ENCODE results near the gene ARNT2. TPM values are rescaled to one million over a fixed set of nuclear protein-coding genes. Genes with fewer than 3 reads are reported as not detected.

Gene ARNT2
- polyA plus RNA-seq, 1 of the 3 experiments (the other 2 are of a cell fraction): 17.0 TPM

GRCh38 chr15:80618685-80619400 is 214.7 kb downstream of the ARNT2 start (continued):
- TF ChIP-seq USF2 (IDR thresholded peaks at IDR 0.05; ENCODE audit: borderline replicate concordance, low read depth, low read length) (no peak), TEAD4 (IDR thresholded peaks at IDR 0.05; ENCODE audit: borderline replicate concordance, insufficient read depth) (no peak), CHD2 (IDR thresholded peaks at IDR 0.05; ENCODE audit: low read length, partially characterized antibody) (no peak), RXRA (IDR thresholded peaks at IDR 0.05; ENCODE audit: borderline replicate concordance, low read depth) (no peak), FOXM1 (IDR thresholded peaks at IDR 0.05; ENCODE audit: low read depth) (no peak), RFX5 (IDR thresholded peaks at IDR 0.05; ENCODE audit: low read length) (no peak), SIN3A (IDR thresholded peaks at IDR 0.05; ENCODE audit: borderline replicate concordance, low read depth, low read length) (no peak)

GRCh38 chr15:80619680-80620079 is 215.5 kb downstream of the ARNT2 start:
- Histone ChIP-seq H3K79me2 (ENCODE audit: insufficient read depth) (no peaks in the 10 kb centered on the region), H4K20me1 (ENCODE audit: insufficient read depth) (no peaks in the 10 kb centered on the region), H3K36me3 (replicated peaks in 1 of 2; ENCODE audit: control insufficient read depth in 1 of 2, insufficient read depth in 2 of 2, low read length in 1 of 2) (no peaks in the 10 kb centered on the region), H3F3A (replicated peaks; ENCODE audit: insufficient read depth) (no peaks in the 10 kb centered on the region), H3K9me2 (no peaks in the 10 kb centered on the region), H3K4me2 (no peak overlapping the region), H3K27ac (ENCODE audit: low read depth in 2 of 2, low read length in 1 of 2) (peak overlapping the region in 1 of 2 experiments; percentile 35; a peak in 1 of 4 replicates), H3K9ac (no peak overlapping the region), H2AFZ (ENCODE audit: low read depth) (no peak overlapping the region), H3K9me3 (peaks cover 4% of the 10 kb centered on the region; the same call in 1 of the 2 replicates), H3K4me3 (ENCODE audit: low read depth in 2 of 2, low read length in 1 of 2) (no peak overlapping the region), H3K4me1 (ENCODE audit: control insufficient read depth in 1 of 2, insufficient read depth in 2 of 2, low read depth in 1 of 2, low read length in 1 of 2) (peaks cover 12 to 26% of the 10 kb centered on the region in 2 experiments; a peak in 3 of 4 replicates), H3K27me3 (ENCODE audit: insufficient read depth) (no peaks in the 10 kb centered on the region)
- DNase-seq: no peak
- POLR2A ChIA-PET: no interaction called here
- 88% methylated on average over 1 of the region's 1 CpG for WGBS (ENCODE audit: low lambda C conversion rate)
- TF ChIP-seq USF2 (IDR thresholded peaks at IDR 0.05; ENCODE audit: borderline replicate concordance, low read depth, low read length) (no peak), FOSL2 (IDR thresholded peaks at IDR 0.05; ENCODE audit: borderline replicate concordance, low read depth) (no peak), YY1 (IDR thresholded peaks at IDR 0.05; ENCODE audit: low read depth) (no peak), EP300 (IDR thresholded peaks at IDR 0.05; ENCODE audit: borderline replicate concordance in 1 of 2, low read depth in 1 of 2, low read length in 1 of 2) (no peak), ELF1 (IDR thresholded peaks at IDR 0.05) (no peak), CTCF (IDR thresholded peaks at IDR 0.05) (peak; percentile 45; the same call in 1 of the 2 replicates), RAD21 (IDR thresholded peaks at IDR 0.05; ENCODE audit: low read length) (peak; percentile 49), POLR2AphosphoS5 (IDR thresholded peaks at IDR 0.05; ENCODE audit: low read depth, low read length) (no peak), EZH2phosphoT487 (IDR thresholded peaks at IDR 0.05; ENCODE audit: borderline replicate concordance, low read depth) (no peak), SMC3 (IDR thresholded peaks at IDR 0.05; ENCODE audit: low read depth, low read length) (peak; percentile 39)
- CTCF ChIA-PET: interaction anchor here (1.1 to 4.9 kb wide), 10 partner anchors 9 to 160 kb away, joined by 3 to 31 read pairs (median 5); partner anchors contain the start of gene CEMIP
